GM19043 (cell line): ENCODE measurements around the gene IPO9.
"Not testable (repeated sequence)": the region's sequence is repeated elsewhere in the genome, so short reads cannot be mapped to it uniquely, and the experiment has no call there.

ENCODE experiments used
- ATAC-seq: cut with Tn5 transposase; IDR thresholded peaks from one replicate; pipeline ENCODE4 v1.9.1; 2021; ENCODE audit warnings: low read depth; ENCODE audit not compliant: unreplicated experiment

The IPO9 gene

GRCh38 chr1:201900476-201900875, 71.5 kb downstream of the IPO9 start:
- no peak for ATAC-seq

DNA sequence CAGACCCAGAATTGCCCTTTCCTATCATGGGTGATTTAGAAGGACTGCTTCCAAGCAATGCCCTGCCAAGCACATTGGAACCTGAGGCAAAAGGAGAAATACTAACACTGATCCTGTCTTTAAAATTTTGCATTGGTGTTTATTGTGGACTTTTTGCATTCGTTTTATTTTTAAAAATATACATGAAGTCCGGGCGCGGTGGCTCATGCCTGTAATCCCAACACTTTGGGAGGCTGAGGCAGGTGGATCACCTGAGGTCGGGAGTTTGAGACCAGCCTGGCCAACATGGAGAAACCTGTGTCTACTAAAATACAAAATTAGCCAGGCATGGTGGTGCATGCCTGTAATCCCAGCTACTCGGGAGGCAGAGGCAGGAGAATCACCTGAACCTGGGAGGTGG, 72.1 kb downstream of the IPO9 start:
- ATAC-seq = not testable (repeated sequence)

GRCh38 chr1:201902198-201902597, 73.2 kb downstream of the IPO9 start:
- no peak for ATAC-seq

DNA sequence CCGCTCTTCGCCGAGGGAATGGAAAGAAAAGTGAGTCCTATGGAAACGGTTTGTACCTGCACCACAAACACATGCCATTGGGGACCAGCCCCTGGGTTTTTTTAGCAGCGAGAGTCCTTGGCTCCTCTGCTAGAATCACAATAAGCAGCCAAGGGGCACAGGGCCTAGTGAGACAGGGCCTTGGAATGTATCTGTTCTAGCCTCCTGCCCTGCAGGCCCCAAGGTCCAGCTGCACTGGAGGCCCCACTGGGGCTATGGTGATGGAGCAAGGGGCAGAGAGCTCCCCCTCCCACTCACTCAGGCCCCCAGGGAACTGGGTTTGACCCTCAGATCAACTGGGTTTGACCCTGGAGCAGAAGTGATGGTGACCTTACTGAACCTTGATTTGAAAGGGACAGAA, 74.2 kb downstream of the IPO9 start:
- ATAC-seq = no peak

GRCh38 chr1:201904579-201904978, 75.6 kb downstream of the IPO9 start:
- no peak for ATAC-seq

GRCh38 chr1:201905234-201905890, 76.4 kb downstream of the IPO9 start:
- no peak for ATAC-seq

GRCh38 chr1:201906336-201906735, 77.4 kb downstream of the IPO9 start:
- ATAC-seq = no peak

GRCh38 chr1:201907621-201908020, 78.7 kb downstream of the IPO9 start:
- ATAC-seq = no peak

- ATAC-seq = no peak
These were observed 83.0 kb downstream of the IPO9 start for GRCh38 chr1:201911826-201912571.

DNA sequence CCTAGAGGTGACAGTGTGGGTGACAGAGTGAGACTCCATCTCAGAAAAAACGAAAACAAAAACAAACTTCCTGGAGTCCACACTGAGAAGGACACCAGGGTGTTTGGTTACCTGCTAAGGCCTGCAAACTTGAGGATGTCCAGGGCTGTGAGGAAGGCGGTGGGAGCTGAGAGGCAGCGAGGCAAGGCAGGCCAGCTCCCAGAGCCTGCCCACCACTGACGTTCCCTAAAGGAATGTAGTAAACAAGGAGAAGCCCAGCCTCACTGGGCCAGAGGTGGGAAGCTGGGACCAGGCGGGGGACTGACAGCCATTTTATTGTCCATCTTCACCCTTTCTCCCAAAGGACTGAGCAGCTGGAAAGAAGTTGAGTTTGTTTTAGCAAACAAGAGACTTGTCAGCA, 83.9 kb downstream of the IPO9 start:
- no peak for ATAC-seq

GRCh38 chr1:201914456-201915235, 85.7 kb downstream of the IPO9 start:
- no peak for ATAC-seq

GRCh38 chr1:201916649-201917249, 87.8 kb downstream of the IPO9 start:
- ATAC-seq = no peak

- ATAC-seq = no peak
These were observed 88.5 kb downstream of the IPO9 start for GRCh38 chr1:201917362-201918033.

- no peak for ATAC-seq
These were observed 89.4 kb downstream of the IPO9 start for GRCh38 chr1:201918343-201918742.

- ATAC-seq = no peak
These were observed 93.1 kb downstream of the IPO9 start for GRCh38 chr1:201921952-201922558.

- no peak for ATAC-seq
These were observed 96.3 kb downstream of the IPO9 start for GRCh38 chr1:201925301-201925567.

GRCh38 chr1:201925981-201926645, 97.2 kb downstream of the IPO9 start:
- no peak for ATAC-seq

GRCh38 chr1:201928266-201928665, 99.3 kb downstream of the IPO9 start:
- no peak for ATAC-seq

- ATAC-seq = no peak
These were observed 101.2 kb downstream of the IPO9 start for GRCh38 chr1:201930137-201930536.

GRCh38 chr1:201930803-201931202, 101.8 kb downstream of the IPO9 start:
- ATAC-seq = no peak
